A549 (cell line): Measurements from ENCODE around the gene NT5E. TPM values are rescaled to one million over a fixed set of nuclear protein-coding genes. Genes with fewer than 3 reads are reported as not detected.

Source experiments
- ATAC-seq, 2 experiments: fragments of 200-7000 bp in 1 of 2; fragments of >200 bp in 1 of 2; cut with Nextera tagmentation in 1 of 2; cut with Tn5 transposase in 1 of 2; 3 replicates each; pipeline versions ENCODE4 v1.8.0 to v1.9.1; 2018 to 2020; ENCODE audit warnings: mild to moderate bottlenecking in 1 of 2, moderate library complexity in 1 of 2
- CTCF ChIA-PET: fragments of 300-600 bp; sonication (Branson Sonifier 250); formaldehyde crosslinking; extraction: SDS; loops from one replicate; lab custom pipeline; 2021; ENCODE audit warnings: antibody characterized with exemption, inconsistent platforms; lab: Yijun Ruan, JAX
- POLR2A ChIA-PET: fragments of 350-600 bp; formaldehyde crosslinking; extraction: SDS; loops from one replicate; lab custom pipeline; 2021; ENCODE audit warnings: antibody characterized with exemption, inconsistent platforms; lab: Yijun Ruan, JAX
- DNase-seq, 2 experiments: peaks; one replicate each; pipeline versions ENCODE4 v3.0.0 to v3.0.0-alpha.2; 2011 to 2016; ENCODE audit warnings: low read depth in 1 of 2, low spot score in 1 of 2
- FAIRE-seq: peaks from 2 replicates; lab custom pipeline; 2011; peaks lifted over from hg19 to GRCh38; lab: Jason Lieb, UNC
- H3K27ac ChIP-seq, 2 experiments: fragments of >200 bp; sonication (Bioruptor Twin); formaldehyde crosslinking; 3 replicates each; pipeline ENCODE4 v1.5.1; 2016 to 2017
- H3K4me1 ChIP-seq: fragments of >200 bp; sonication (Bioruptor Twin); formaldehyde crosslinking; 3 replicates; pipeline ENCODE4 v1.6.1; 2016
- H3K4me2 ChIP-seq: fragments of >200 bp; sonication (Bioruptor Twin); formaldehyde crosslinking; 3 replicates; pipeline ENCODE4 v1.6.1; 2016
- H3K4me3 ChIP-seq: fragments of >200 bp; sonication (Bioruptor Twin); formaldehyde crosslinking; 3 replicates; pipeline ENCODE4 v1.5.1; 2016
- H3K9me3 ChIP-seq: fragments of >200 bp; sonication (Bioruptor Twin); formaldehyde crosslinking; 3 replicates; pipeline ENCODE4 v1.6.1; 2016
- BCL3 ChIP-seq: fragments of >200 bp; sonication (Bioruptor Twin); formaldehyde crosslinking; IDR thresholded peaks from 3 replicates; pipeline ENCODE4 v1.6.1; 2016
- BHLHE40 ChIP-seq: IDR thresholded peaks from 2 replicates; pipeline ENCODE4 v1.6.1; 2012; ENCODE audit warnings: low read depth, low read length, inconsistent platforms
- CBX8 ChIP-seq: fragments of 200-600 bp; sonication (generic); IDR thresholded peaks from 2 replicates; pipeline ENCODE4 v1.6.1; 2016
- CHD2 ChIP-seq: fragments of 150-350 bp; IDR thresholded peaks from 2 replicates; pipeline ENCODE4 v1.6.1; 2014; ENCODE audit warnings: low read length; ENCODE audit not compliant: partially characterized antibody
- CHD4 ChIP-seq: fragments of 200-600 bp; sonication (generic); IDR thresholded peaks from 2 replicates; pipeline ENCODE4 v1.6.1; 2016; ENCODE audit warnings: antibody characterized with exemption, mild to moderate bottlenecking, borderline replicate concordance
- E2F6 ChIP-seq: IDR thresholded peaks from 2 replicates; pipeline ENCODE4 v1.6.1; 2012; ENCODE audit warnings: low read depth, borderline replicate concordance
- EHF ChIP-seq: fragments of 250-450 bp; sonication (Bioruptor Pico); IDR thresholded peaks from 2 replicates; pipeline ENCODE4 v1.5.0; 2020; ENCODE audit warnings: mild to moderate bottlenecking
- ELK1 ChIP-seq: fragments of 150-350 bp; IDR thresholded peaks from 2 replicates; pipeline ENCODE4 v1.6.1; 2014; ENCODE audit warnings: low read depth, mild to moderate bottlenecking, low read length
- EP300 ChIP-seq, 2 experiments: fragments of >200 bp; sonication (Bioruptor Twin); formaldehyde crosslinking; IDR thresholded peaks; 2 replicates in 1 of 2; 3 replicates in 1 of 2; pipeline ENCODE4 v1.6.1; 2016 to 2017
- HMGXB4 ChIP-seq: fragments of 250-450 bp; sonication (Bioruptor Pico); IDR thresholded peaks from 2 replicates; pipeline ENCODE4 v1.5.0; 2021; ENCODE audit warnings: mild to moderate bottlenecking, moderate library complexity, borderline replicate concordance
- MAX ChIP-seq: IDR thresholded peaks from 2 replicates; pipeline ENCODE4 v1.6.1; 2012
- NFE2L2 ChIP-seq: fragments of 150-350 bp; conservative IDR thresholded peaks from 2 replicates; pipeline ENCODE4 v1.6.1; 2014; ENCODE audit warnings: low read length
- RARB ChIP-seq: fragments of 250-450 bp; sonication (Bioruptor Pico); IDR thresholded peaks from 2 replicates; pipeline ENCODE4 v1.8.0; 2021; ENCODE audit warnings: mild to moderate bottlenecking, moderate library complexity
- REST ChIP-seq: fragments of 200-600 bp; sonication (generic); IDR thresholded peaks from 2 replicates; pipeline ENCODE4 v1.6.1; 2016; ENCODE audit warnings: antibody characterized with exemption, mild to moderate bottlenecking, moderate library complexity
- SREBF2 ChIP-seq: fragments of 450-650 bp; IDR thresholded peaks from 2 replicates; pipeline ENCODE4 v1.6.1; 2014; ENCODE audit warnings: mild to moderate bottlenecking, moderate library complexity
- WGBS: methylation state at CpG from one replicate; pipeline ENCODE4 v1.1.6; 2017; ENCODE audit errors: missing lambda C conversion rate; 5-methylcytosine and 5-hydroxymethylcytosine counted together
- polyA plus RNA-seq, 4 experiments: library from polyadenylated mRNA; depleted of rRNA in 3 of 4; stranded (reverse); fragments of >200 nt; fragmentation: RNase III in 1 of 4; extraction: RNeasy Plus Mini Kit Qiagen cat#74134 plus additional on column Dnase treatment in 1 of 4; gene quantifications; 2 replicates in 3 of 4; 3 replicates in 1 of 4; pipeline ENCODE4 v1.2.3, GENCODE V29; 2011 to 2017

NT5E gene
- polyA plus RNA-seq, 2 of the 4 experiments (the other 2 are of a cell fraction): 18.9 to 54.8 TPM

GRCh38 chr6:85436411-85436810, 13.5 kb upstream of the NT5E start:
- CTCF ChIA-PET: no interaction called here
- DNase-seq: no peak
- WGBS: 80% methylated on average over 1 of the region's 1 CpG

More at GRCh38 chr6:85436411-85436810, 13.5 kb upstream of the NT5E start:
- H3K4me3 ChIP-seq: no peak overlapping the region
- H3K4me2 ChIP-seq: no peak overlapping the region
- TF ChIP-seq CHD2 (no peak), ELK1 (no peak), E2F6 (no peak), BHLHE40 (no peak), RARB (CRISPR knock-in tag) (no peak), NFE2L2 (no peak), CHD4 (no peak), REST (no peak), MAX (no peak), CBX8 (no peak), EHF (CRISPR knock-in tag) (no peak), EP300 (IDR thresholded peaks at IDR 0.05) (no peak), SREBF2 (no peak), BCL3 (no peak), HMGXB4 (no peak)
- H3K4me1 ChIP-seq: peaks cover 3% of the 10 kb centered on the region; the same call in 1 of the 3 replicates
- POLR2A ChIA-PET: no interaction called here
- FAIRE-seq (no peak), ATAC-seq (no peak)
- H3K27ac ChIP-seq: no peak overlapping the region
- H3K9me3 ChIP-seq: no peaks in the 10 kb centered on the region
